Suppressor macrophage treated with lipopolysaccharide for 4 hours (primary cell): ENCODE results near the gene BORCS5.
"Not testable (repeated sequence)": the region's sequence is repeated elsewhere in the genome, so short reads cannot be mapped to it uniquely, and the experiment has no call there.

ENCODE experiments used
- DNase-seq: peaks from one replicate; pipeline ENCODE4 v3.0.0-alpha.2; 2020

Gene BORCS5

GRCh38 chr12:12396694-12397093 lies 39.8 kb downstream of the BORCS5 start:
- no peak for DNase-seq

DNA sequence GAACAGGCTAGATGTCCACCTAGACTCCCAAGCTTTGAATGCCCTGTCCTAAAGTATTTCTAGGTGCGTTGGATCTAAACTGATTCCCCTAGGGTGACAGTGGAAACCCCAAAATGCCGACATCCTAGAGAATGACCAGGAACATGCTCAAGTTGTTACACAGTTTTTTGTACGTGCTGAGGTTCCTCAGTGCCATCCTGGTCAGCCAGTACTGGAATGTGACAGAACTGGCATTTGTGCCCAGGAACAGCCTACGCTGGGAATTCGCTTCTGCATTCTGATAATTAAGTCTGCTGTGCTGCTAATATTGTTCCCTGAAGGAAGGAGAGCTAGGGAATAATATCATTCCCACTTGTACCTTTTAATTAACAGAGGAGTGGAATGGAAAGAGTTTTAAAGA lies 40.3 kb downstream of the BORCS5 start:
- no peak for DNase-seq

DNA sequence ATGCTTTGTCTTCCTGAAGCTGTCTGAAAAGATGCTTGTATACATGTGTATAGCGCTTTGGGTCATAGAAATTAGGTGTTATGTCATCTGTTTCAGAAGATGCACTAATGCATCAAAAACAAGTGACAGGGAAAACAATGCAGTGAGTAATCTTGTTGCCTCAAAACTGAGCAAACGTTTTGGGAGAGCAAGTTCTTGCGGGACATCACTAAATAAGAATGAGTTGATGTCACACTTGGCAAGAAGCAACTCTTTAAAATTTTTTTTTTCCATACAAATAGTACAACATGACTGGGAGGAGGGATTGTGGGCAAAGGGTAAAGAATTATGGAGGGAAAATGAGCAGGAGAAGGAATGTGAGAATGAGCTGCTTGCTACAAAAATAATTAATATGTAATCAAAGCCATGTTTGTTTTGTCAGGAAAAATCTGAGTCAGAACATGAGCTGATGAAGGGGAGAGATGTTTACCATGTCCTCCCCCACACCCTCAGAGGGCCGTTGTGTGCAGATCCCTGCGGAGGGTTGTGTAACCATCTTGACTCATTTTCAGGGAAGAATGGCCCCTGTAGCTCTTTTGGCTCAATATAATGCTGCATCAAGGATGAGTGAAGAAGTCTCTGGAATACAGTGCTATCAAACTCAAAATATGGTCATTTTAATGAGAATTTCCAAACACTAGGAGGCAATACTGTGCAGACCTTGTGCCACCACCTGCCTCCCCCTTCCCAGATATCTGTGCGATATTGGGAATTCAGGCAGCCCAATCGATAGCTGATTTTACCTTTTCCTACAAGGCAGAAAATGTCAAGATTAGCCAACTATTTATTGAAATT lies 41.4 kb downstream of the BORCS5 start:
- DNase-seq: peak; percentile 21

DNA sequence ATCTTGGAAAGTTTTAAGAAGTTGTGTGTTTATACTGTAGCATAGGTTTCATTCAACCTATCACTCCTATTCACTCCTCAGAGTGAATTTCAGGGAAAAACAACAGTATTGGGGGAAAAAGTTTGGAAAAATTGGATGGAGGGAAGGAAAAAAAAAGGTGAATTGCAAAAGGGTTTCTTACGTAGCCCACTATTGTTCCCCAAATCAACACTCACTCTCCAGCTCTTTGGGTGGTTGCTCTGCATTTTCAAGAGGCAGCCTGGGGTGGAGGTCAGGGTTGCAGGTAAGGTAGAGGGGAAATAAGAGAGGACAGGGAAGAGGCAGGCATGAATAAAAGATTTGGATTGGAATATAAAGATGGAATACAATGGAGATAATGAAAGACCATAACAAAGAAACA lies 42.3 kb downstream of the BORCS5 start:
- DNase-seq: no peak

DNA sequence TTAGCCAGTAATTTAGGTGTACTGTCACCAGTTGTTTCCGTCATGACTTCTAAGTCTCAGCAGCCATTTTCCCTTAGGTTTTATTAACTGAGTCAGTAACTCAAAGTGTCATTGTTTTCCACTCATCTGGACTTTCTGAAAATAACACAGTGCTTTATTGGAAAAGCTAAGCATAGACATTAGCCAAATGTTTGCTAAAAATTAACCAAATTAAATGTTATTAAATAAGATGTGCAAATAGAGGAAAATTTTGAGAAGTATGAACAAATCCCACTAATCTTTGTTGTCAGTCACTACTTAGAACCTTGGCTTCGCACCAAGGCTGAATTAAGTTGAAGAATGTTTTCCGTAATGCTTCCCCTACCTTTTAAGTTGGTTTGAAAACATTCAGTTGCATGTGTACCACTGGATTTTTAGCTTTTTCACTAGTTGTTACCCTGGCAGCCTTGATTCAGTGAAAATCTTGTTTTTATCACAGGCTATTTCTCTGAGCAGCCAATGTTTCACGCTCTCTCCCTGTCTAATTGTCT lies 43.0 kb downstream of the BORCS5 start:
- no peak for DNase-seq

GRCh38 chr12:12400793-12401192 lies 43.9 kb downstream of the BORCS5 start:
- DNase-seq: no peak

DNA sequence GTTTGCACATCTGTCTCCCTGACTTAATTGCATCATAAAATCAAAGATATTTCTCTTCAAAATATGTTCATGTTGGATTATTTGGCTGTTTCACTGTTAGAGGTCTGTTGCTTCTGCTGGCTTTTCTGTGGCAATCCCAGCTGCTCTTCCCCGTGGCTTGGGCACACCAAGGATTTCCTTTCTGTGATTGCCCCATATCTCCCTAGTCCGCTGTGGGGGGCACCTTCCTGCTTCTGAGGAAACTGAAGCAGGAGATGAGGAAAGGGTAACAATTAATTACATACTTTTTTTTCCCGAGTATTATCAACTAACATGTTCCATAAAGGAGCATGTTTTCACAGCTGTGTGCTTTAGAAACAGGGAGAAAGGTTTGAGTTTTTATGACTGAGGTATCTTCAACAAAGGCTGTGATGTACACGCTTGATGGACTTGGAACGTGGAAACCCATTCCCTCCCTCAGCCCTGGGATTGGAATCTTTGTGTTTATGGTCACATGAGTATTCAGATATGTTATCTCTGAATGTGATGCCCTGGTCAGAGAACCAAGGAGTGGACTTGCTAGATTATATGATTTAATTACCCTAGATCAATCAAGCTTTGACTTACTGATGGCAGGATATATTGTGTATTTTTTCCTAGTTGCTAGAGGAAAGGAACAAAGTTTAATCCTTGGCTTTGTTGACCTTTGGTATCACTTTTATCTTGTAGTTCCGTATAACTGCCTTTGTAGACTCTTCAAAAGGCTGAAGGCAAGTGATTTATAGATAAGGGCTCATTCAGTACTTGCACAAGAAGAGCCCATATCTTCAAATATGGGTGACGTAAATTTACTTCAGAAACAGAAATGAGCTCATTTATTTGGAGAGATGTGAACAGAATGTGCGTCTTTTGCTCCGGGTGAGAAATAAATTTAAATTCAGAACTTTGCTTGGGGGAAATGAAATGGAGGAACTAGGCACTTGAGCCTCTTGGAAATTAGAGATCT lies 46.7 kb downstream of the BORCS5 start:
- no peak for DNase-seq

DNA sequence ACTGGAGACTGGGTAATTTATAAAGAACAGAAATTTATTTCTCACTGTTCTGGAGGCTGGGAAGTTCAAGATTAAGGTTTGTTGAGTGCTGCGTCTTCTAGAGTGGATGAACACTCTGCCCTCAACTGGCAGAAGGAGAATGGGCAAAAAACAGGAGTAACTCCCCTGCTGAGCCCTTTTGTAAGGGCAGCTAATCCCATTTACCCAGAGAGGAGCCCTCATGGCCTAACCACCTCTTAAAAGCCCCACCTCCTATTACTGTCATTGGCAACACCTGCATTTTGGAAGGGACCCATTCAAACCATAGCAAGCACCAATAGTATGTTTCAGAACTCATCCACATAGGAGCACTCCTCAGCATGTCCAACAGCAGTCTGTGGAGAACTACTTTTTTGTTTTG lies 47.4 kb downstream of the BORCS5 start:
- no peak for DNase-seq

DNA sequence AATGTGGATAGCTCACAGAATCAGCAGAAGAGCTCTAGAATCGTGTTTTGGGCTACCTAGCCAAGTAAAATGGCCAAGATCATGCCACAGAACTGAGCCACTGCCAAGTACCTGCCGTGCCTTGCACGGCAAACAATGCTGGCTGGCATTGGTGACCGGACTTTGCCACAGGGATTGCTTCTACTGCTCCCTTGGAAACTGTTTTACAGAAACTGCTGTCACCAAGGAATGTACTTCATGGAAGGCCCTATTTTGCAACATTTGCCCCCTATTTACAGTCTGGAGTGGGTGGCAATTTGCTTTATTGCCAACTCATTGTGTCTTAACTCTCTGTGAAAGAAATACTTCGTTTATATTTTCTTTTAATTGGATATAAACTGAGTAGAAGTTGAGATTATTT lies 49.0 kb downstream of the BORCS5 start:
- no peak for DNase-seq

DNA sequence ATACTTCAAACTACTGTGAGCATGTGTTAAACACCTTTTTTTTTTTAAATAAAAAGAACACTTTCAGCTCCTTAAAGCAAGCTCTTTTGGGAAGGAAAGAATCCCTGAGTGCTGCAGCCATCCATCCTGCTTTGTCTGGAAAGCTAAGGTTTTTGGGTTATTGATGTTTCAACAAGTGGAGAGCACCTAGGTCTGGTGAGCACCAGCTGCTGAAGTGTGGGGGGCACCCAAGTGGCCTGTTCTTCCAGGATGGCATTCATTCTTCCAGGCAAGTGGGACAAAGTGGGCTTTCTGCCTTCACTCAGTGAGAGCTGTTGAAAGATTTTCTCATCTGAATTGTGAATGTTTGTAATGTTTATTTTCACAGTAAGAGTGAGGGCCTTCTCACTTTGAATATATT lies 49.9 kb downstream of the BORCS5 start:
- no peak for DNase-seq

- DNase-seq: no peak
These were observed 51.4 kb downstream of the BORCS5 start for GRCh38 chr12:12408265-12408690.

GRCh38 chr12:12409337-12409736 lies 52.5 kb downstream of the BORCS5 start:
- DNase-seq: not testable (repeated sequence)

DNA sequence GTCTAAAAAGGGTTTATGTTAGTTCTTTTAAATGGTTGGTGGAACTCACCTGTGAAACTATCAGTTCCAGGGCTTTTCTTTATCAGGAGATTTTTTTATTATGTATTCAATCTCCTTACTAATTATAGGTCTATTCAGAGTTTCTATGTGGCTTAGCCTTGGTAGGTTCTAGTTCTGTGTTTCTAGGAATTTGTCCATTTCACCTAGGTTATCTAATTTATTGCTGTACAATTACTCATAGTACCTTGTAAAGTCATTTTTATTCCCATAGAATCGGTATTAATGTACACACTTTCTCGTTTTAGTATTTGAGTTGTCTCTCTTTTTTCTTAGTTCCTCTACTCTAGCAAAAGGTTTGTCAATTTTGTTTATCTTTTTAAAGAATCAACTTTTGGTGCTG lies 59.0 kb downstream of the BORCS5 start:
- DNase-seq: no peak

DNA sequence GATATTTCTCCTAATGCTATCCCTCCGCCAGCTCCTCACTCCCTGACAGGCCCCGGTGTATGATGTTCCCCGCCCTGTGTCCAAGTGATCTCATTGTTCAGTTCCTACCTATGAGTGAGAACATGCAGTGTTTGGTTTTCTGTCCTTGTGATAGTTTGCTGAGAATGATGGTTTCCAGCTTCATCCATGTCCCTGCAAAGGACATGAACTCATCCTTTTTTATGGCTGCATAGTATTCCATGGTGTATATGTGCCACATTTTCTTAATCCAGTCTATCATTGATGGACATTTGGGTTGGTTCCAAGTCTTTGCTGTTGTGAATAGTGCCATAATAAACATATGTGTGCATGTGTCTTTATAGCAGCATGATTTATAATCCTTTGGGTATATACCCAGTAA lies 62.3 kb downstream of the BORCS5 start:
- DNase-seq: not testable (repeated sequence)

- DNase-seq: no peak
These were observed 66.5 kb downstream of the BORCS5 start for GRCh38 chr12:12423367-12423766.

DNA sequence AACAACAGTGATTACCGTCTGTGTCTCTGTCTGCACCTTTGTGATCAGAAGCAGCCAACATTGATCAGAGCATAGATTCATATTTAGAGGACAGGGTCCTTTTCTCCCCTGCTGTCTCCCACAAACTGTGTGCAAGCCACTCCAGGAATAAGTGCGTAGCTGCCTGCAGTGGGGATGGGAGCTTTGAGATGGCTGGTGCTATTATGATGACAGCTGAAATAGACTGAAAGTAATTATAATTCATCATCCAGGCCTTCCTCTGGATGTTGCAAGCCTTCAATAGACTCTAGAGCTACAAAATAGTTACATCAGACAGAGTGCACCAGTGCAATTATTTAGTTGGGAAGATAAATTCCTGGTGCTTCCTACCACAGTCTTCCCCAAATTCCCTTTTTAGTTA lies 68.1 kb downstream of the BORCS5 start:
- DNase-seq: no peak

DNA sequence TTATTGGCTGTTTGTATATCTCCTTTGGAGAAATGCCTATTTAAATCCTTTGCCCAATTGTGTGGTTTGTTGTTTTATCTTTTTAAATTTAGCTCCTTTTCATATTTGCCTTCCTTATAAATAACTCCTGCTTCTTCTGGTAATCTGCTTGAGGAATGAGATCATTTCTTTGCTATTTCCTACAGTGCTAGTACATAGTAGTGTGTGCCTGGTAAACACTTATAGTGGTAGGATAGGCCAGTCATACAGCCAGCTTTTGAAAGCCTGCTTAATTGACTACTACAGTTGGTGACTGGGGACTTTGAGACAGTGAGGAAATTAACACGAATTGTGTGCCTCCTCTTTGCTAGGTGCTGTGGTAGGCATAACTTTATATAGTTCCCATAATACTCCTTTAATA lies 68.7 kb downstream of the BORCS5 start:
- DNase-seq: no peak

- no peak for DNase-seq
These were observed 70.7 kb downstream of the BORCS5 start for GRCh38 chr12:12427568-12427967.

GRCh38 chr12:12428047-12428446 lies 71.2 kb downstream of the BORCS5 start:
- no peak for DNase-seq

DNA sequence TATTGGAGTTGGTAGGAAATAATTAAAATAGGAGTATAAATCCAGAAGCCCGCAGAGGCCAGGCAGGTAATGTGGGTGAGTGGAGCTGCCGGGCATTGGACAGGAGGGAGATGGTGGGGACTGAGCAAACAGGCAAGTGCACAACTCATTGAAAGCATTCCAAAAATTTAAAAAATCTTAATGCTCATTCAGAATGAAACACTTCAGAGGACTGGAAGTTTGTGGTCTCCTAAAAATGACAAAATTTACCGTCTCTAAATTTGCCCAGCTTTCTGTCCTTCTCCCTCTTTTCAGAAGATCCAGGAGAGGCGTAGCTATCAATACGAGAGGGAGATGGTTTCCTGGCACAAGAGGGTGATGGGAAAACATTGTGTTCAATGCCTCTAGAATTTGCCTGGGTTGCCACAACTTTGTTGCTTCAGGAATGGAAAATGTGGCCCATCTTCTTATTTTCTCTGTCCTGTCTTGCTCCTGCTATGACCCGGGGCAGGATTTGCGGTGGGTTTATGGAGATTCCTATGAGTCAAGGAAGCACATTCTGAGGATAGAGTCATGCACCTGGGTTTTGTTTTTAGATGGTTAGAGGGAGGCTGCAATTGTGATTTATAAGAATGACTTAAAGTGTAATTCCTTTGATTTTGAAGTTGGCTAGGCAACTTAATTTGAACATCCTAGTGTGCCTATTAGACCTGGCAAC lies 72.2 kb downstream of the BORCS5 start:
- DNase-seq: no peak

- DNase-seq: no peak
These were observed 75.5 kb downstream of the BORCS5 start for GRCh38 chr12:12432364-12432763.

DNA sequence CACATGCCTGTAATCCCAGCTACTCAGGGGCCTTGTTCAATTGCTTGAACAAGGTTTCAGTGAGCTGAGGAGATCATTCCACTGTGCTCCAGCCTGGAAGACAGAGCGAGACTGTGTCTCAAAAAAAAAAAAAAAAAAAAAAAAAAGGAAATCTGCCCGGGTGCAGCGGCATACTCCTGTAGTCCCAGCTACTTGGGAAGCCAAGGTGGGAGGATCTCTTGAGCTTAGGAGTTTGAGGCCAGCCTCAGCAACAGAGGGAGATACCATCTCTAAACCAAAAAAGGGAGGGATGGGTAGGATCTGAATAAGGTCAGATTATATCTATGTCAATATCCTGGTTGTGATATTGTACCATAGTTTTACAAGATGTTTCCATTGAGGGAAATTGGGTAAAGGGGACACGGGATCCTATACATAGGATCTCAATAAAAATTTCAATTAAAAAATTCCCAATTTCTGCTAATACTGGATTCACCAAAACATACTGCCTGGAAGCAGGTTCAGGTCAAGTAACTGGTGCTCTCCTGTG lies 76.4 kb downstream of the BORCS5 start:
- no peak for DNase-seq
